PC-9 (cell line): ENCODE data around the gene CCM2L.

Experiments used
- CTCF ChIP-seq: fragments of 200-600 bp; sonication (generic); conservative IDR thresholded peaks from 2 replicates; pipeline ENCODE4 v1.6.1; 2017; ENCODE audit warnings: mixed run types, antibody characterized with exemption, mild to moderate bottlenecking, moderate library complexity
- EZH2 ChIP-seq: fragments of 200-600 bp; sonication (generic); IDR thresholded peaks from 2 replicates; pipeline ENCODE4 v1.8.0; 2017; ENCODE audit warnings: antibody characterized with exemption, low read depth

DNA sequence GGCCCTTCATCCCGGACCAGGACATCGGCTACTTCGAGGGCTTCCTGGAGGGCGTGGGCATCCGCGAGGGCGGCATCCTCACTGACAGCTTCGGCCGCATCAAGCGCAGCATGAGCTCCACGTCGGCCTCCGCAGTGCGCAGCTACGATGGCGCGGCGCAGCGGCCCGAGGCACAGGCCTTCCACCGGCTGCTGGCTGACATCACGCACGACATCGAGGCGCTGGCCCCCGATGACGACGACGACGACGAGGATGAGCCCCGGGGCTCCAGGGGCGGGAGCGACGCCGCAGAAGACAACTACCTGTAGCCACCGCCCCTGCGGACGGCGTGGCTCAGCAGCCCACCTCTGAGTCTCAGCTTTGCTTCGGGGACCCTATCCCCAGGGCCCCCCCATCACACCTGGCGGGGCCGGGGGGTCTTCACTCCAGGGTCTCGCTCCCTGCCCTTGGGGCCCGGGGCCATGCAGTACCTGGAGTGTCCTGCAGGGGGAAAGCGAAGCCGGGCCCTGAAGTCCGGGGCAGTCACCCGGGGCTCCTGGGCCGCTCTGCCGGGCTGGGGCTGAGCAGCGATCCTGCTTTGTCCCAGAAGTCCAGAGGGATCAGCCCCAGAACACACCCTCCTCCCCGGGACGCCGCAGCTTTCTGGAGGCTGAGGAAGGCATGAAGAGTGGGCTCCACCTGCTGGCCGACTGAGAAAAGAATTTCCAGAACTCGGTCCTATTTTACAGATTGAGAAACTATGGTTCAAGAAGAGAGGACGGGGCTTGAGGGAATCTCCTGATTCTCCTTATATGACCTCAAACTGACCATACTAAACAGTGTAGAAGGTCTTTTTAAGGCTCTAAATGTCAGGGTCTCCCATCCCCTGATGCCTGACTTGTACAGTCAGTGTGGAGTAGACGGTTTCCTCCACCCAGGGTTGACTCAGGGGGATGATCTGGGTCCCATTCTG, 21.0 kb downstream of the CCM2L start:
- TF ChIP-seq CTCF (peak; percentile 98), EZH2 (no peak)
